AG09319 (cell line): ENCODE data around the gene FAM167B.
A peak's percentile ranks its signal among the peaks of the same experiment; 100 is the strongest.

Experiments
- DNase-seq: peaks from one replicate; pipeline ENCODE4 v3.0.0-alpha.2; 2010; ENCODE audit warnings: low read depth; ENCODE audit errors: extremely low read depth
- TF ChIP-seq, protein P1 (sequence below): IDR thresholded peaks from 2 replicates; pipeline ENCODE4 v1.5.1; 2011; ENCODE audit warnings: low read depth, mild to moderate bottlenecking, inconsistent platforms, low read length, moderate library complexity

Gene FAM167B

DNA sequence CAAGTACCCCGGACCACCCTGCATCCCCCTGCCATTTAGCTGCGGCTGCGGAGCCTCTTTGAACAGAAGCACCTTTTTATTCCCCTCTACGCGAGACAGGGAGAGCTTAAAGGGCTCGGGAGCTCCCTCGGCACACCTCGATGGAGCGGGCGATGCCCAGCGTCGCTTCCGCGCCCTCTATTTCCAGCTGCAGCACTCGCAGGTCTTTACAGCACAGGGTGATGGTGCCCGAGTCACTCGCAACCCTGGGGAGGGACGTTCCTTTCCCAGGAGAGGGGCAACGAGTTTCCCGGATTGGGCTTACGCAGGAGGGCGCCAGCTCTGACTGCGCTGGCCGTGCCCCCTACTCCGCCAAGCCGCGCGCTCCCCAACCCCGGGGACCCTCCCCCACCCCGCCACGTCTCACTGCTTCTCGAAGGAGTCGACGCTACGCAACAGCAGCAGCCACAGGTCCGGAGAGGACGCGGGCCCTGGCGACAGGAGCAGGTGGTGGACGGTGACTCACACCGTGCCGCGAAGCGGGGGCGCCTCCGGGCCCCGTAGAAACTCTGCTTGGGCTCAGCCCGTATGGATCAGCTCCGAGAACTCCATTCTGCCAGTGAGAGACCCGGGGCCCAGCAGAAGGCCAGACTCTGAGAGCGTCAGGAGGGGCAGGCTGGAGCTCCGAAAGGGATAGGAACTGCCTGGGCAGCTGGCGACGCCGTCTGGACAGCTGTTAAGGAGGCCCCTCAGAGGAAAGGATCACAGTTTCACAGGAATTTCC, 5.8 kb upstream of the FAM167B start:
- DNase-seq, result no peak
- TF ChIP-seq, protein P1, sequence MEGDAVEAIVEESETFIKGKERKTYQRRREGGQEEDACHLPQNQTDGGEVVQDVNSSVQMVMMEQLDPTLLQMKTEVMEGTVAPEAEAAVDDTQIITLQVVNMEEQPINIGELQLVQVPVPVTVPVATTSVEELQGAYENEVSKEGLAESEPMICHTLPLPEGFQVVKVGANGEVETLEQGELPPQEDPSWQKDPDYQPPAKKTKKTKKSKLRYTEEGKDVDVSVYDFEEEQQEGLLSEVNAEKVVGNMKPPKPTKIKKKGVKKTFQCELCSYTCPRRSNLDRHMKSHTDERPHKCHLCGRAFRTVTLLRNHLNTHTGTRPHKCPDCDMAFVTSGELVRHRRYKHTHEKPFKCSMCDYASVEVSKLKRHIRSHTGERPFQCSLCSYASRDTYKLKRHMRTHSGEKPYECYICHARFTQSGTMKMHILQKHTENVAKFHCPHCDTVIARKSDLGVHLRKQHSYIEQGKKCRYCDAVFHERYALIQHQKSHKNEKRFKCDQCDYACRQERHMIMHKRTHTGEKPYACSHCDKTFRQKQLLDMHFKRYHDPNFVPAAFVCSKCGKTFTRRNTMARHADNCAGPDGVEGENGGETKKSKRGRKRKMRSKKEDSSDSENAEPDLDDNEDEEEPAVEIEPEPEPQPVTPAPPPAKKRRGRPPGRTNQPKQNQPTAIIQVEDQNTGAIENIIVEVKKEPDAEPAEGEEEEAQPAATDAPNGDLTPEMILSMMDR, result no peak; the same call in 1 of the 2 replicates

- DNase-seq, result no peak
- TF ChIP-seq, protein P1, result no peak; the same call in 1 of the 2 replicates
These were observed 4.6 kb upstream of the FAM167B start for GRCh38 chr1:32242341-32242851.

GRCh38 chr1:32247452-32247851, 430 bp downstream of the FAM167B start:
- TF ChIP-seq, protein P1, result no peak
- DNase-seq, result no peak

DNA sequence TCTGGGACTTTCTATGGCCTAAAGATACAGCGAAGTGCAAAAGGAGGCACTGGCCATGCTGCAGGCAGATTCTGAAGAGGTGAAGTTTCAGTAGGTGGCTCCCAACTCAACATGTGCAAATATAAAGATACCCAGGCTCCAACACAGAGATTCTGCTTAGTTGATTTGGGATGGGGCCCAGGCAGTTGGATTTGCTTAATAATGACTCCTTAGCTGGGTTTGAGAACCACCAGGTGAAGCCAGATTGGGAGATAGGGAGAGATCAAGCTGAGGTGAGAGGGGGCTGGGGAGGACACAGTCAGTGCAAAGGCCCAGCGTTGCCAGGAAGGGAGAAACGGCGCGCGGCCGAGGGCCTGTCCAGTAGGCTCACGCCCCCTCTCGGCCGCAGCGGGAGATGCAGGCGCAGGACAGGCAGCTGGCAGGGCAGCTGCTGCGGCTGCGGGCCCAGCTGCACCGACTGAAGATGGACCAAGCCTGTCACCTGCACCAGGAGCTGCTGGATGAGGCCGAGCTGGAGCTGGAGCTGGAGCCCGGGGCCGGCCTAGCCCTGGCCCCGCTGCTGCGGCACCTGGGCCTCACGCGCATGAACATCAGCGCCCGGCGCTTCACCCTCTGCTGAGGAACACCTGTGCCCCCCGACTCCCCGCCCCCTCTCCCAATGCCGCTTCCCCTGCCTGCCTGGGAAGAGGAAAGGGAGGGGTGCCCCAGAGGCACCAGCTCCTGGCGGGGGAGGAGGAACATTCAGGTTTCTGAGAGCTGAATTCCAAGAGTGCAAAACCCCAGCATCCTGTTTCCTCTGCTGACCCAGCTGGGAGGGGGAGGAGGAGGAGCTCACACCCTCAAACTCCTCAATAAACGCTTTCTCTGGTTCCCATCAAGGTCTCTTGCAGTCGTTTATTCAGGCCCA, 1.2 kb downstream of the FAM167B start:
- no peak for DNase-seq
- TF ChIP-seq, protein P1, result peak; percentile 72

- TF ChIP-seq, protein P1, result no peak
- no peak for DNase-seq
These were observed 3.0 kb downstream of the FAM167B start for GRCh38 chr1:32249831-32250525.

DNA sequence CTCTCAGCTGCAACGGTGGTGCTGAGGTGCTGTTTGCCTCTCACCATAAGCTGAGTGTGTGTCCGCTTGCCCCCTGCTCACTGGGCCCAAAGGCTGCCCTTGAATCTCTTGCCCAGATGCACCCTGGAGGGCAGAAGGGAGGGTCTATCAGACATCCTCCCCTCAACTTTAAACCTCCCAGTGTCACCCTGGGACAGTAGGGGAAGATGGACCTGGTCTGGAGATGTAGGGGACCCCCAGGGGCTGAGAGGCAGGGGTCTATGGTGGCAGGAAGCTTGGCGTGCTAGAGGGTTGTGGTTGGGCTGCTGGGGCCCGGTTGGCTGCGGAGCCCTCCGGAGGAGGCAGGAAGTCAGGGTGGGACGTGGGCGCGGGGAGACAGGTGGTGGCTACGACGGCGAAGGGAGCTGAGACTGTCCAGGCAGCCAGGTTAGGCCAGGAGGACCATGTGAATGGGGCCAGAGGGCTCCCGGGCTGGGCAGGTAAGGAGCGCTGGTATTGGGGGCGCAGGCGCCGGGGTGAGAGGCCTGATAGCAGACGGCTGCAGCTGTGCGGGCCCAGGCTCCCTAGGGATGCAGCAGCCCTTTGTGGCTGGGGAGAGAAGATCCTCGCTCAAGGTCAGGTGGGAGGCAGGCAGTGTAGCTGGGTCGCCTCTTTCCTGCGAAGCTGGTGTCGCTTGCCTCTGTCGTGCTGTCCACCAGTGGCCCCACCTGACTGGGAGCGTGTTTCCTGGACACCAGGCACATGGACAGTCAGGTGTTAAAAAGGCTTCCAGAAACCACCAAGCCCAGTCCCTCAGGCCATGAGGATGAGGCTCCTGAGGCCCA, 4.1 kb downstream of the FAM167B start, which contains the start of gene LCK:
TSS of gene LCK (plus strand) at position 373 of the 824 bp plus-strand sequence. CDS start 23,065 bp downstream, outside the sequence.
- no peak for DNase-seq

More for the DNA sequence above, 4.1 kb downstream of the FAM167B start, which contains the start of gene LCK:
- TF ChIP-seq, protein P1, result no peak
